HG02678 (cell line): Measurements from ENCODE around the gene MAP3K12.
"Not testable (repeated sequence)": the region's sequence is repeated elsewhere in the genome, so short reads cannot be mapped to it uniquely, and the experiment has no call there.

Source experiments
- ATAC-seq: cut with Tn5 transposase; IDR thresholded peaks from one replicate; pipeline ENCODE4 v1.9.1; 2021; ENCODE audit warnings: mild to moderate bottlenecking, moderate library complexity; ENCODE audit not compliant: unreplicated experiment

Gene MAP3K12

GRCh38 chr12:53499266-53500141 lies at the start of gene MAP3K12:
MAP3K12 (minus strand) TSS chr12:53499458; CDS start chr12:53487391, 12,067 bp downstream.
- no peak for ATAC-seq

GRCh38 chr12:53548354-53548753 lies 49.1 kb upstream of the MAP3K12 start:
- not testable (repeated sequence) for ATAC-seq

GRCh38 chr12:53543539-53543938 lies 44.3 kb upstream of the MAP3K12 start:
- ATAC-seq, result peak; percentile 84

GRCh38 chr12:53539526-53539925 lies 40.3 kb upstream of the MAP3K12 start:
- ATAC-seq, result no peak

GRCh38 chr12:53538209-53538689 lies 39.0 kb upstream of the MAP3K12 start:
- ATAC-seq, result no peak

- ATAC-seq, result no peak
Measured at GRCh38 chr12:53536962-53537361, 37.7 kb upstream of the MAP3K12 start.

GRCh38 chr12:53533471-53533870 lies 34.2 kb upstream of the MAP3K12 start:
- no peak for ATAC-seq

GRCh38 chr12:53532524-53533445 lies 33.5 kb upstream of the MAP3K12 start:
- ATAC-seq, result no peak

GRCh38 chr12:53532021-53532420 lies 32.8 kb upstream of the MAP3K12 start:
- no peak for ATAC-seq

GRCh38 chr12:53530920-53531319 lies 31.7 kb upstream of the MAP3K12 start:
- ATAC-seq, result no peak

- ATAC-seq, result no peak
Measured at GRCh38 chr12:53530061-53530460, 30.8 kb upstream of the MAP3K12 start.

- ATAC-seq, result no peak
Measured at GRCh38 chr12:53524476-53524875, 25.2 kb upstream of the MAP3K12 start.

- no peak for ATAC-seq
Measured at GRCh38 chr12:53523131-53523530, 23.9 kb upstream of the MAP3K12 start.

GRCh38 chr12:53518381-53518780 lies 19.1 kb upstream of the MAP3K12 start:
- no peak for ATAC-seq

- no peak for ATAC-seq
Measured at GRCh38 chr12:53516758-53517455, 17.6 kb upstream of the MAP3K12 start.

- ATAC-seq, result no peak
Measured at GRCh38 chr12:53515291-53515680, 16.0 kb upstream of the MAP3K12 start.

GRCh38 chr12:53514628-53515290 lies 15.5 kb upstream of the MAP3K12 start:
- no peak for ATAC-seq

- ATAC-seq, result no peak
Measured at GRCh38 chr12:53513712-53514410, 14.6 kb upstream of the MAP3K12 start.

GRCh38 chr12:53510181-53510812 lies 11.0 kb upstream of the MAP3K12 start:
- no peak for ATAC-seq
